Body of pancreas (tissue), 4 donors: ENCODE results near the gene MPST.

Source experiments
- POLR2A ChIP-seq, 3 donors: fragments of 450-650 bp; IDR thresholded peaks; one replicate each; pipeline ENCODE4 v1.6.1; 2016; ENCODE audit warnings: antibody characterized with exemption in 3 of 3, mild to moderate bottlenecking in 2 of 3
- TF ChIP-seq, protein P1 (sequence below), 7 experiments: fragments of 450-650 bp in 4 of 7; fragments of 200-600 bp in 3 of 7; sonication (generic) in 3 of 7; IDR thresholded peaks; one replicate each; pipeline ENCODE4 v1.5.1; 2016 to 2019; ENCODE audit warnings: antibody characterized with exemption in 7 of 7

DNA sequence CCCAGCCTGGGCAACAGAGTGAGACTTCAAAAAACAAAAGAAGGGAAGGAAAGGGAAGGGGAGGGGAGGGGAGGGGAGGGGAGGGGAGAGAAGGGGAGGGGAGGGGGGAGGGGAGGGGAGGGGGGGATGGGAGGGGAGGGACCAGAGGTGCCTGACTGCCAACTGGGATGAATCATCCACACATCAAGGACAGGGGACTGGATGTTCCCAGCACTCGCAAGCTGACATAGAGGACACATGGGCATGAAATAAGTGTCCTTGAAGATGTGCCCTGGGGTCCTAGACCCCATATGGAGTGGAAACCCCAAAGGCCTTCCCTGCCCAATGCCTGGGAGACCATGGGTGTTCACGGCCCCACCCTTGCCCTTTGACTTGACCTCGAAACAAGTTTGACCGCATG is 20.1 kb upstream of the MPST start:
- no peak for TF ChIP-seq POLR2A (IDR thresholded peaks at IDR 0.05)
- TF ChIP-seq, protein P1, sequence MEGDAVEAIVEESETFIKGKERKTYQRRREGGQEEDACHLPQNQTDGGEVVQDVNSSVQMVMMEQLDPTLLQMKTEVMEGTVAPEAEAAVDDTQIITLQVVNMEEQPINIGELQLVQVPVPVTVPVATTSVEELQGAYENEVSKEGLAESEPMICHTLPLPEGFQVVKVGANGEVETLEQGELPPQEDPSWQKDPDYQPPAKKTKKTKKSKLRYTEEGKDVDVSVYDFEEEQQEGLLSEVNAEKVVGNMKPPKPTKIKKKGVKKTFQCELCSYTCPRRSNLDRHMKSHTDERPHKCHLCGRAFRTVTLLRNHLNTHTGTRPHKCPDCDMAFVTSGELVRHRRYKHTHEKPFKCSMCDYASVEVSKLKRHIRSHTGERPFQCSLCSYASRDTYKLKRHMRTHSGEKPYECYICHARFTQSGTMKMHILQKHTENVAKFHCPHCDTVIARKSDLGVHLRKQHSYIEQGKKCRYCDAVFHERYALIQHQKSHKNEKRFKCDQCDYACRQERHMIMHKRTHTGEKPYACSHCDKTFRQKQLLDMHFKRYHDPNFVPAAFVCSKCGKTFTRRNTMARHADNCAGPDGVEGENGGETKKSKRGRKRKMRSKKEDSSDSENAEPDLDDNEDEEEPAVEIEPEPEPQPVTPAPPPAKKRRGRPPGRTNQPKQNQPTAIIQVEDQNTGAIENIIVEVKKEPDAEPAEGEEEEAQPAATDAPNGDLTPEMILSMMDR (IDR thresholded peaks at IDR 0.05) = no peak
